H1 (cell line): Measurements from ENCODE around the gene FNDC1. TPM values are rescaled to one million over a fixed set of nuclear protein-coding genes. Genes with fewer than 3 reads are reported as not detected.

Source experiments
- CTCF ChIA-PET: fragments of 300-600 bp; sonication (Branson Sonifier 250); formaldehyde crosslinking; loops from one replicate; lab custom pipeline; 2021; ENCODE audit not compliant: partially characterized antibody; lab: Charles Lee
- POLR2A ChIA-PET: fragments of 300-600 bp; sonication (Branson Sonifier 250); formaldehyde crosslinking; loops from one replicate; lab custom pipeline; 2021; ENCODE audit warnings: inconsistent platforms; ENCODE audit not compliant: partially characterized antibody; lab: Charles Lee
- DNase-seq, 2 experiments: peaks; one replicate each; pipeline versions ENCODE4 v3.0.0 to v3.0.0-alpha.2; 2010 to 2022; ENCODE audit warnings: low spot score in 2 of 2, low read depth in 1 of 2, mixed read lengths in 1 of 2
- FAIRE-seq: peaks from 2 replicates; lab custom pipeline; 2011; peaks lifted over from hg19 to GRCh38; lab: Jason Lieb, UNC
- H2AFZ ChIP-seq: 2 replicates; pipeline ENCODE4 v1.8.1; 2012; ENCODE audit warnings: low read length, inconsistent platforms
- H2AK5ac ChIP-seq: 2 replicates; pipeline ENCODE4 v1.6.1; 2013; ENCODE audit warnings: low read depth, low read length
- H2BK120ac ChIP-seq: replicated peaks from 2 replicates; pipeline ENCODE3; 2013; ENCODE audit warnings: low read depth, low read length, inconsistent platforms
- H2BK12ac ChIP-seq: 2 replicates; pipeline ENCODE4 v1.6.1; 2013; ENCODE audit warnings: low read depth, low read length
- H2BK15ac ChIP-seq: 2 replicates; pipeline ENCODE4 v1.6.1; 2013; ENCODE audit warnings: low read length
- H2BK20ac ChIP-seq: 2 replicates; pipeline ENCODE4 v1.6.1; 2013; ENCODE audit warnings: low read length
- H2BK5ac ChIP-seq: 2 replicates; pipeline ENCODE4 v1.6.1; 2013; ENCODE audit warnings: low read depth, low read length
- H3K14ac ChIP-seq: 2 replicates; pipeline ENCODE4 v1.6.1; 2013; ENCODE audit warnings: inconsistent platforms; ENCODE audit not compliant: insufficient read length
- H3K18ac ChIP-seq: 2 replicates; pipeline ENCODE4 v1.6.1; 2013; ENCODE audit warnings: low read length; ENCODE audit errors: extremely low read depth
- H3K23ac ChIP-seq: 2 replicates; pipeline ENCODE4 v1.6.1; 2013; ENCODE audit warnings: inconsistent platforms; ENCODE audit not compliant: insufficient read length
- H3K23me2 ChIP-seq: 2 replicates; pipeline ENCODE4 v1.6.1; 2013; ENCODE audit warnings: low read depth, low read length
- H3K27ac ChIP-seq: 2 replicates; pipeline ENCODE4 v1.6.1; 2011; ENCODE audit warnings: low read depth, low read length, inconsistent platforms
- H3K27me3 ChIP-seq, 4 experiments: replicated peaks in 1 of 4; 1 replicate in 1 of 4; 2 replicates in 3 of 4; pipeline versions ENCODE4 v1.6.1 to v1.8.1; 2011 to 2013; ENCODE audit warnings: low read length in 3 of 4, mild to moderate bottlenecking in 3 of 4, inconsistent platforms in 2 of 4, mixed read lengths in 2 of 4, moderate library complexity in 1 of 4; ENCODE audit not compliant: control insufficient read depth in 3 of 4, insufficient read depth in 3 of 4; ENCODE audit errors: extremely low read depth in 1 of 4
- H3K36me3 ChIP-seq, 4 experiments: 2 replicates each; pipeline versions ENCODE4 v1.6.1 to v1.8.1; 2011 to 2013; ENCODE audit warnings: mild to moderate bottlenecking in 4 of 4, low read length in 3 of 4, moderate library complexity in 2 of 4, control low read depth in 1 of 4, inconsistent platforms in 1 of 4; ENCODE audit not compliant: insufficient read depth in 4 of 4, control insufficient read depth in 2 of 4
- H3K4ac ChIP-seq: replicated peaks from 2 replicates; pipeline ENCODE3; 2013; ENCODE audit warnings: low read length, low read depth, mixed read lengths, inconsistent platforms; ENCODE audit not compliant: insufficient read length
- H3K4me1 ChIP-seq, 4 experiments: replicated peaks in 1 of 4; 1 replicate in 1 of 4; 2 replicates in 3 of 4; pipeline versions ENCODE4 v1.6.1 to v1.8.1; 2011 to 2013; ENCODE audit warnings: low read length in 3 of 4, inconsistent platforms in 2 of 4, mixed read lengths in 1 of 4; ENCODE audit not compliant: insufficient read depth in 4 of 4, control insufficient read depth in 3 of 4
- H3K4me2 ChIP-seq, 2 experiments: 2 replicates each; pipeline versions ENCODE4 v1.6.1 to v1.8.1; 2011 to 2013; ENCODE audit warnings: low read depth in 2 of 2, low read length in 2 of 2, control low read depth in 1 of 2, inconsistent platforms in 1 of 2, mild to moderate bottlenecking in 1 of 2; ENCODE audit not compliant: insufficient read depth in 1 of 2
- H3K4me3 ChIP-seq, 4 experiments: fragments of 200-600, 300-600 bp in 1 of 4; sonication (generic), shearing (Covaris generic), sonication (Bioruptor Twin) in 1 of 4; 2 replicates each; pipeline versions ENCODE4 v1.5.1 to v1.8.1; 2011 to 2016; ENCODE audit warnings: low read length in 4 of 4, low read depth in 3 of 4, control low read depth in 2 of 4, inconsistent platforms in 2 of 4, mild to moderate bottlenecking in 2 of 4, mixed read lengths in 1 of 4, moderate library complexity in 1 of 4; ENCODE audit not compliant: insufficient read depth in 2 of 4; ENCODE audit errors: extremely low read depth in 1 of 4
- H3K56ac ChIP-seq: replicated peaks from 2 replicates; pipeline ENCODE3; 2013; ENCODE audit warnings: low read depth, mild to moderate bottlenecking, mixed read lengths, low read length, inconsistent platforms; ENCODE audit not compliant: insufficient read length
- H3K79me1 ChIP-seq: 2 replicates; pipeline ENCODE4 v1.6.1; 2013; ENCODE audit warnings: low read depth, low read length, control low read depth
- H3K79me2 ChIP-seq, 2 experiments: 2 replicates each; pipeline versions ENCODE4 v1.6.1 to v1.8.1; 2012 to 2013; ENCODE audit warnings: low read length in 2 of 2, mild to moderate bottlenecking in 2 of 2, inconsistent platforms in 1 of 2; ENCODE audit not compliant: insufficient read depth in 2 of 2, control insufficient read depth in 1 of 2
- H3K9ac ChIP-seq, 4 experiments: replicated peaks in 1 of 4; 1 replicate in 1 of 4; 2 replicates in 3 of 4; pipeline versions ENCODE4 v1.6.1 to v1.8.1; 2011 to 2013; ENCODE audit warnings: low read depth in 3 of 4, low read length in 3 of 4, control low read depth in 2 of 4, mild to moderate bottlenecking in 2 of 4, moderate library complexity in 2 of 4, inconsistent platforms in 1 of 4; ENCODE audit errors: extremely low read depth in 1 of 4
- H3K9me3 ChIP-seq, 2 experiments: 2 replicates each; pipeline versions ENCODE4 v1.6.1 to v1.8.1; 2012 to 2013; ENCODE audit warnings: mild to moderate bottlenecking in 2 of 2, moderate library complexity in 2 of 2, control low read depth in 1 of 2, inconsistent platforms in 1 of 2, low read depth in 1 of 2, low read length in 1 of 2, mixed read lengths in 1 of 2; ENCODE audit not compliant: insufficient read depth in 2 of 2
- H4K20me1 ChIP-seq, 2 experiments: replicated peaks in 1 of 2; 2 replicates each; pipeline versions ENCODE3 to v1.8.1; 2011 to 2013; ENCODE audit warnings: inconsistent platforms in 2 of 2, low read length in 2 of 2, mild to moderate bottlenecking in 1 of 2; ENCODE audit not compliant: insufficient read depth in 2 of 2, control insufficient read depth in 1 of 2
- H4K5ac ChIP-seq: 2 replicates; pipeline ENCODE4 v1.6.1; 2013; ENCODE audit warnings: low read length, low read depth, mixed read lengths, inconsistent platforms; ENCODE audit not compliant: insufficient read length
- H4K8ac ChIP-seq: 2 replicates; pipeline ENCODE4 v1.8.0; 2013; ENCODE audit warnings: mild to moderate bottlenecking, moderate library complexity, low read length, inconsistent platforms; ENCODE audit not compliant: insufficient read depth; ENCODE audit errors: extremely low read depth
- H4K91ac ChIP-seq: replicated peaks from 2 replicates; pipeline ENCODE3; 2013; ENCODE audit warnings: low read length, mixed read lengths, inconsistent platforms; ENCODE audit not compliant: insufficient read length
- ASH2L ChIP-seq: fragments of 200-600, 300-600 bp; sonication (generic); IDR thresholded peaks from one replicate; pipeline ENCODE4 v1.7.1; 2017; ENCODE audit warnings: low read length
- BCL11A ChIP-seq, 2 experiments: IDR thresholded peaks; one replicate each; pipeline ENCODE4 v1.6.1; 2011; ENCODE audit warnings: low read depth in 2 of 2, low read length in 2 of 2, mild to moderate bottlenecking in 2 of 2
- CTBP2 ChIP-seq: IDR thresholded peaks from 2 replicates; pipeline ENCODE4 v1.7.0; 2011; ENCODE audit warnings: borderline replicate concordance, mild to moderate bottlenecking, moderate library complexity, mixed read lengths, low read length; ENCODE audit not compliant: insufficient read depth, insufficient read length
- E2F6 ChIP-seq: IDR thresholded peaks from 2 replicates; pipeline ENCODE4 v1.6.1; 2012; ENCODE audit warnings: inconsistent platforms
- GABPA ChIP-seq: IDR thresholded peaks from 2 replicates; pipeline ENCODE4 v1.6.1; 2011; ENCODE audit warnings: mild to moderate bottlenecking, low read length, moderate library complexity, borderline replicate concordance; ENCODE audit not compliant: insufficient read depth
- JUN ChIP-seq: IDR thresholded peaks from 2 replicates; pipeline ENCODE4 v1.6.1; 2011; ENCODE audit warnings: low read depth, mild to moderate bottlenecking, improper control_type of control experiment, low read length
- JUND ChIP-seq: IDR thresholded peaks from 2 replicates; pipeline ENCODE4 v1.6.1; 2011; ENCODE audit warnings: mild to moderate bottlenecking, improper control_type of control experiment, low read length
- KDM5A ChIP-seq: fragments of 200-600 bp; IDR thresholded peaks from 2 replicates; pipeline ENCODE4 v1.7.1; 2012; ENCODE audit warnings: mild to moderate bottlenecking, low read length, inconsistent platforms, mixed read lengths
- MAFK ChIP-seq: IDR thresholded peaks from 2 replicates; pipeline ENCODE4 v1.6.1; 2012; ENCODE audit warnings: low read depth, mild to moderate bottlenecking, improper control_type of control experiment, low read length
- SRF ChIP-seq: IDR thresholded peaks from 2 replicates; pipeline ENCODE4 v1.6.1; 2011; ENCODE audit warnings: mild to moderate bottlenecking, low read depth, low read length, moderate library complexity
- USF2 ChIP-seq: IDR thresholded peaks from 2 replicates; pipeline ENCODE4 v1.6.1; 2011; ENCODE audit warnings: low read length, improper control_type of control experiment
- ZNF274 ChIP-seq: IDR thresholded peaks from 2 replicates; pipeline ENCODE4 v1.7.0; 2012; ENCODE audit warnings: low read length, borderline replicate concordance; ENCODE audit errors: extremely low read depth
- polyA plus RNA-seq, 7 experiments: library from polyadenylated mRNA; depleted of rRNA in 3 of 7; stranded (reverse) in 5 of 7; unstranded in 2 of 7; fragments of >200 nt in 5 of 7; fragments of 200-250 nt in 2 of 7; gene quantifications; 1 replicate in 5 of 7; 2 replicates in 1 of 7; 4 replicates in 1 of 7; pipeline versions ENCODE4 v1.2.1 to v1.2.3, GENCODE V29; 2011 to 2013; ENCODE audit warnings: missing spikeins in 2 of 7, mixed read lengths in 2 of 7
- total RNA-seq: library from RNA; stranded (reverse); fragmentation: NEBNext Ultra II Directional; extraction: Animal tissue kit (Norgen Biotek cat#: 25700); gene quantifications from 2 replicates; pipeline ENCODE4 v1.2.1, GENCODE V29; 2021

The FNDC1 gene
- total and polyA plus RNA-seq, 2 of the 8 experiments (the other 6 are each of a cell fraction or from before 2014, with no cell fraction given) = 0.06 to 0.30 TPM

- no peak overlapping the region for H3K56ac ChIP-seq
- no peak for FAIRE-seq
- CTCF ChIA-PET = interaction anchor here (0.6 kb wide), 1 partner anchor 358 kb away, joined by 3 read pairs; no protein-coding TSS in a partner anchor
Measured at GRCh38 chr6:159278626-159279025, 109.4 kb downstream of the FNDC1 start.

More at GRCh38 chr6:159278626-159279025, 109.4 kb downstream of the FNDC1 start:
- Histone ChIP-seq H3K14ac (no peak overlapping the region), H2BK5ac (no peak overlapping the region), H2AK5ac (no peak overlapping the region), H2AFZ (no peak overlapping the region), H3K4me1 (peaks cover 0 to 3% (median 0%) of the 10 kb centered on the region in 4 experiments; a peak in 1 of 7 replicates), H3K36me3 (no peaks in the 10 kb centered on the region), H3K9me3 (peaks cover 62 to 82% of the 10 kb centered on the region in 2 experiments), H3K23ac (no peak overlapping the region), H2BK15ac (no peak overlapping the region), H2BK120ac (no peak overlapping the region), H4K8ac (no peak overlapping the region), H3K4me2 (no peak overlapping the region), H3K4ac (no peak overlapping the region), H3K4me3 (no peak overlapping the region), H2BK12ac (no peak overlapping the region), H3K23me2 (no peaks in the 10 kb centered on the region), H4K5ac (no peak overlapping the region), H3K27me3 (no peaks in the 10 kb centered on the region), H4K20me1 (no peaks in the 10 kb centered on the region), H3K27ac (no peak overlapping the region), H3K9ac (no peak overlapping the region), H2BK20ac (no peak overlapping the region), H4K91ac (no peak overlapping the region), H3K18ac (no peak overlapping the region), H3K79me2 (no peaks in the 10 kb centered on the region), H3K79me1 (no peaks in the 10 kb centered on the region)
- no peak for TF ChIP-seq GABPA
- TF ChIP-seq E2F6 = no peak
- TF ChIP-seq KDM5A = no peak
- no peak for TF ChIP-seq MAFK
- no peak for TF ChIP-seq USF2
- TF ChIP-seq CTBP2 = no peak
- no peak for TF ChIP-seq JUND
- no peak for TF ChIP-seq ASH2L
- no peak for TF ChIP-seq SRF
- no peak for TF ChIP-seq BCL11A (IDR thresholded peaks at IDR 0.05; ENCODE audit: low read depth in 2 of 2, low read length in 2 of 2)
- TF ChIP-seq JUN = no peak
- no peak for TF ChIP-seq ZNF274
- POLR2A ChIA-PET = no interaction called here
- DNase-seq = no peak
